ENCODE data around the gene CUL1. TPM values are rescaled to one million over a fixed set of nuclear protein-coding genes. Genes with fewer than 3 reads are reported as not detected.

Gene CUL1
- total RNA-seq, 4 donors from 2014 or later: 24.5 to 56.6 (median 45.9) TPM

DNA sequence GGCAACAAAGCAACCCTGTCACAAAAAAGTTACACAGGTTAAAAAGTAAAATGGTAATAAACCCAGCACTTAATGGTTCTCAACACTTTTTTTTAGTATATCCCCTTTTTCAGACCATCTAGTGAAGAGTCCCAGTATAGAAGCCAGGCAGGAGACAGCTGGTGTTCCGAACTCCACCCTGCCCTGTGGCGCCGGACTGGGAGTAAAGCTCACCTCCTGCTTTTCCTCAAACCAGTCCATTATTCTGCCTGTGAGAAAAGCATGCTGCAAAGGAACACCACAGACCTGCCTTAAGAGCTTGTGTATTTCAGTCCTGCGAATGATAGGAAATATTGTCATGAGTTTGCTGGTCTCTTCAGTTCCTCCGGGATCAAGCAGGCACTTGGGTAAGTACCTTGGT is 104.4 kb downstream of the CUL1 start:
- H3K27ac ChIP-seq: no peak overlapping the region
- no peak for TF ChIP-seq CTCF (IDR thresholded peaks at IDR 0.05)
- TF ChIP-seq POLR2A (IDR thresholded peaks at IDR 0.05): no peak
- H3K9me3 ChIP-seq: no peaks in the 10 kb centered on the region
- H3K4me3 ChIP-seq: no peak overlapping the region
- no peak for DNase-seq
- peaks cover 17 to 72% (median 22%) of the 10 kb centered on the region in 3 donors for H3K36me3 ChIP-seq
- no peaks in the 10 kb centered on the region for H3K4me1 ChIP-seq
- WGBS, 2 donors: 87 to 88% methylated on average over 5 of the region's 5 CpGs
- H3K27me3 ChIP-seq: no peaks in the 10 kb centered on the region
- intact Hi-C loops (cut with DNase I): no loop called here

DNA sequence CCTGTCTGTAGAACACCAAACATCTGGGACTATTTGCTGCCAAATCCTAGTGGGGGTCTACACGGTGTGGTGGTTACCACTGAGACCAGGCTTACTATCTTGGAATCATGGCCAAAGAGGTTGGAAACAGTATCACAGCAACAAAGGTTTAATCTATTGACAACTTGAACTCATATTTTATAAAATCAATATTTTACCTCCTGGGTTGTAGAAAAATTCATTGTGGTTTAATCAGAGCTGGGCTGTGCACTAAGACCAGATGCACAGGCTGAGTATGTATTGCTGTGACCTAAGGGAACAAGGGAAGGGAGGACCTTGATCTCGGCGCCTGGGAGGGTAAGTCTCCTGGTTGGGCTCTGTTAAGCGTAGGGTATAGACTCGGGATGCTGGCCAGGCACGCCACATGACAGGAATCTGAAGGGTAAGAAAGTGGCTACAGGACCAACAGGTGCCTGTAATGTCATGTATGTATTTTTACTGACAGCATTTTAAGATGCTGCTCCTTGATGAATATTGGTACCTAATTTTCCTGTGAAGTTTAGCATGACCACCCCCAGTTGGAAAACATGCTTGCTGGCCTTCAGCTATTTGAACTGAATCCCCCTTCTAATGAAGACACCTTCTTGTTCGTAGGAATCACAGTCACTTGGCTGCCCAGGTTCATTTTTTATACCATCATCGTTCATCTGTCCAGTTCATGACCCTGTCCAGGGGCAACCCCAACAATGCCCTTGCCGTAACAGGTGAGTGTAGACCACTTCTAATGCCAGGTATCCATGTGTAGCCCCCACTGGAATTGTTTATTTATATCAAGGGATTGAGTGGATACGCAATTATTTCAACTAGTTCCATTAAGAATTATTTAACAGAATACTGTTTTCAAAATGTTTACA is 105.9 kb downstream of the CUL1 start:
- Histone ChIP-seq H3K4me3 (no peak overlapping the region), H3K27ac (no peak overlapping the region), H3K9me3 (no peaks in the 10 kb centered on the region), H3K36me3 (peaks cover 15 to 70% (median 17%) of the 10 kb centered on the region in 3 donors), H3K27me3 (no peaks in the 10 kb centered on the region), H3K4me1 (no peaks in the 10 kb centered on the region)
- TF ChIP-seq CTCF (IDR thresholded peaks at IDR 0.05) (no peak), POLR2A (IDR thresholded peaks at IDR 0.05) (no peak)
- intact Hi-C loops (cut with DNase I): no loop called here
- DNase-seq: no peak
- WGBS, 2 donors: 82 to 83% methylated on average over 10 of the region's 10 CpGs

- 94 to 95% methylated on average over 7 of the region's 7 CpGs for WGBS, 2 donors
- peaks cover 4 to 70% (median 4%) of the 10 kb centered on the region in 3 donors for H3K36me3 ChIP-seq
These were observed 107.5 kb downstream of the CUL1 start for GRCh38 chr7:148806187-148806586.

DNA sequence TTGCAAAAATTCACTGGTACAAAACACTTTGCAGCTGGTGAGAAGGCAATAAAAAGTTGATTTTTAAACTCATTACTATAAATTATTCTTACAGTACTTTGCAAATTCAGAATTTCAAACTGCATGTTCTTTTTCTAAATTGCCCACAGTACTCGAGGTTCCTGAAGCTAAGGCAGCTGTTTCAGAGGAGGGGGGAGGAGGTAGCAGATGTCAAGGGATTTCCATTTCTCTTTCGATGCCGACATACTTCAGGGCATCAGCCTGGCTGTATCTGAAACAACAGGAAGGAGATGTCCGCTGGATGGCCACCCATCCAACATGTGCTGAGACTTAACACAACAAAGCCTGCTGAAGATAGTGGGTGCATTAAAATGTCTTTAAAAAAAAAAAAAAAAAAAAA is 108.7 kb downstream of the CUL1 start:
- Histone ChIP-seq H3K36me3 (peaks cover 0 to 70% (median 0%) of the 10 kb centered on the region in 3 donors), H3K27me3 (no peaks in the 10 kb centered on the region), H3K4me3 (no peak overlapping the region), H3K27ac (no peak overlapping the region), H3K9me3 (no peaks in the 10 kb centered on the region), H3K4me1 (no peaks in the 10 kb centered on the region)
- TF ChIP-seq CTCF (IDR thresholded peaks at IDR 0.05) (no peak), POLR2A (IDR thresholded peaks at IDR 0.05) (no peak)
- intact Hi-C loops (cut with DNase I): no loop called here
- WGBS, 2 donors: 66 to 79% methylated on average over 4 of the region's 4 CpGs
- no peak for DNase-seq

More at GRCh38 chr7:148806187-148806586, 107.5 kb downstream of the CUL1 start:
- DNase-seq: no peak
- intact Hi-C loops (cut with DNase I): no loop called here
- Histone ChIP-seq H3K4me1 (no peaks in the 10 kb centered on the region), H3K27ac (no peak overlapping the region), H3K4me3 (no peak overlapping the region), H3K9me3 (no peaks in the 10 kb centered on the region), H3K27me3 (no peaks in the 10 kb centered on the region)
- TF ChIP-seq CTCF (IDR thresholded peaks at IDR 0.05): no peak
- TF ChIP-seq POLR2A (IDR thresholded peaks at IDR 0.05): no peak

GRCh38 chr7:148809856-148810255 is 111.2 kb downstream of the CUL1 start:
- TF ChIP-seq CTCF (IDR thresholded peaks at IDR 0.05): no peak
- no peak for TF ChIP-seq POLR2A (IDR thresholded peaks at IDR 0.05)
- Histone ChIP-seq H3K27me3 (no peaks in the 10 kb centered on the region), H3K27ac (no peak overlapping the region), H3K4me3 (no peak overlapping the region), H3K9me3 (no peaks in the 10 kb centered on the region), H3K4me1 (no peaks in the 10 kb centered on the region), H3K36me3 (peaks cover 0 to 80% (median 0%) of the 10 kb centered on the region in 3 donors)
- 58% methylated on average over 2 of the region's 4 CpGs; no CpG with 5 or more reads in 1 of the 2 donors for WGBS, 2 donors
- intact Hi-C loops (cut with DNase I): no loop called here
- DNase-seq: no peak
